ENCODE measurements around the gene PLCB4.

DNA sequence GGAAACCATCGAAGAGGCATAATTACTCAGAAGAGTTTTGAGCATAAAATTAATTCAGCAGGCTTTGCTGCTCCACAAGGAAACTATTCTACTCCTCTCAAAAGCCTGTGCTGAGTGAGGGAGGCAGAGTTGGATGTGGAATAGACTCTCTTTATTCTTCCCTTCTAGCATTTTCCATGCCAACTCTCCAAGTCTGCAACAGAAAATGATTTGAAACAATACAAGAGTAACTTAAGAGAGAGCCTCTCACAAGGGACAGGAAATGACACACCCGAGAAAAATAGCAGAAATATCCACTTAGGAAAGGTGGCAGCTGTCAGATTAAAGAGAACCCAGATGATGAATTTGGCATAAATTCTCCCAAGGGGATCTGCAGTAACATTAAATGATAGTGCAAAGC is 419.2 kb downstream of the PLCB4 start:
- TF ChIP-seq EZH2 (IDR thresholded peaks at IDR 0.05; ENCODE audit: low read length) = no peak
- TF ChIP-seq, protein P1, sequence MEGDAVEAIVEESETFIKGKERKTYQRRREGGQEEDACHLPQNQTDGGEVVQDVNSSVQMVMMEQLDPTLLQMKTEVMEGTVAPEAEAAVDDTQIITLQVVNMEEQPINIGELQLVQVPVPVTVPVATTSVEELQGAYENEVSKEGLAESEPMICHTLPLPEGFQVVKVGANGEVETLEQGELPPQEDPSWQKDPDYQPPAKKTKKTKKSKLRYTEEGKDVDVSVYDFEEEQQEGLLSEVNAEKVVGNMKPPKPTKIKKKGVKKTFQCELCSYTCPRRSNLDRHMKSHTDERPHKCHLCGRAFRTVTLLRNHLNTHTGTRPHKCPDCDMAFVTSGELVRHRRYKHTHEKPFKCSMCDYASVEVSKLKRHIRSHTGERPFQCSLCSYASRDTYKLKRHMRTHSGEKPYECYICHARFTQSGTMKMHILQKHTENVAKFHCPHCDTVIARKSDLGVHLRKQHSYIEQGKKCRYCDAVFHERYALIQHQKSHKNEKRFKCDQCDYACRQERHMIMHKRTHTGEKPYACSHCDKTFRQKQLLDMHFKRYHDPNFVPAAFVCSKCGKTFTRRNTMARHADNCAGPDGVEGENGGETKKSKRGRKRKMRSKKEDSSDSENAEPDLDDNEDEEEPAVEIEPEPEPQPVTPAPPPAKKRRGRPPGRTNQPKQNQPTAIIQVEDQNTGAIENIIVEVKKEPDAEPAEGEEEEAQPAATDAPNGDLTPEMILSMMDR (optimal IDR thresholded peaks at IDR 0.05 in 1 of 3, IDR thresholded peaks at IDR 0.05 in 1 of 3, conservative IDR thresholded peaks at IDR 0.05 in 1 of 3; ENCODE audit: extremely low read depth in 1 of 3, insufficient read depth in 2 of 3, low read length in 3 of 3) = no peak
